ENCODE data around the gene GSTA4. TPM values are rescaled to one million over a fixed set of nuclear protein-coding genes. Genes with fewer than 3 reads are reported as not detected.

The GSTA4 gene
- total RNA-seq, 4 donors from 2014 or later = 108 to 164 (median 132) TPM

GRCh38 chr6:53041356-53041755 lies 46.3 kb upstream of the GSTA4 start:
- Histone ChIP-seq H3K27ac (no peak overlapping the region), H3K27me3 (no peaks in the 10 kb centered on the region), H3K9me3 (no peaks in the 10 kb centered on the region), H3K36me3 (peaks cover 44% of the 10 kb centered on the region), H3K4me3 (no peak overlapping the region), H3K4me1 (peaks cover 8% of the 10 kb centered on the region)
- no peak for DNase-seq (ENCODE audit: low spot score in 2 of 2)
- WGBS = 95% methylated on average over 4 of the region's 4 CpGs
- no peak for TF ChIP-seq POLR2AphosphoS5 (IDR thresholded peaks at IDR 0.05)
- TF ChIP-seq EP300 (IDR thresholded peaks at IDR 0.05) = no peak
- TF ChIP-seq CTCF (IDR thresholded peaks at IDR 0.05) = no peak
- TF ChIP-seq POLR2A (IDR thresholded peaks at IDR 0.05) = no peak

- Histone ChIP-seq H3K4me1 (peaks cover 8% of the 10 kb centered on the region), H3K9me3 (no peaks in the 10 kb centered on the region), H3K27ac (no peak overlapping the region), H3K4me3 (no peak overlapping the region), H3K36me3 (peaks cover 61% of the 10 kb centered on the region), H3K27me3 (no peaks in the 10 kb centered on the region)
- no peak for DNase-seq (ENCODE audit: low spot score in 2 of 2)
- TF ChIP-seq CTCF (IDR thresholded peaks at IDR 0.05) = no peak
- TF ChIP-seq POLR2A (IDR thresholded peaks at IDR 0.05) = no peak
- no peak for TF ChIP-seq POLR2AphosphoS5 (IDR thresholded peaks at IDR 0.05)
- no peak for TF ChIP-seq EP300 (IDR thresholded peaks at IDR 0.05)
Measured at GRCh38 chr6:53038596-53038995, 43.5 kb upstream of the GSTA4 start.

GRCh38 chr6:53038141-53038540 lies 43.1 kb upstream of the GSTA4 start:
- Histone ChIP-seq H3K27ac (no peak overlapping the region), H3K4me1 (peaks cover 8% of the 10 kb centered on the region), H3K4me3 (no peak overlapping the region), H3K27me3 (no peaks in the 10 kb centered on the region), H3K9me3 (no peaks in the 10 kb centered on the region), H3K36me3 (peaks cover 61% of the 10 kb centered on the region)
- 100% methylated on average over 1 of the region's 1 CpG for WGBS
- DNase-seq (ENCODE audit: low spot score in 2 of 2) = no peak
- no peak for TF ChIP-seq EP300 (IDR thresholded peaks at IDR 0.05)
- TF ChIP-seq POLR2A (IDR thresholded peaks at IDR 0.05) = no peak
- no peak for TF ChIP-seq POLR2AphosphoS5 (IDR thresholded peaks at IDR 0.05)
- no peak for TF ChIP-seq CTCF (IDR thresholded peaks at IDR 0.05)

GRCh38 chr6:53035549-53036213 lies 40.6 kb upstream of the GSTA4 start:
- H3K27me3 ChIP-seq = no peaks in the 10 kb centered on the region
- no peak for TF ChIP-seq CTCF (IDR thresholded peaks at IDR 0.05)
- no peak for TF ChIP-seq POLR2AphosphoS5 (IDR thresholded peaks at IDR 0.05)
- TF ChIP-seq EP300 (IDR thresholded peaks at IDR 0.05) = no peak
- TF ChIP-seq POLR2A (IDR thresholded peaks at IDR 0.05) = no peak
- no peak for DNase-seq (ENCODE audit: low spot score in 2 of 2)
- H3K4me3 ChIP-seq = no peak overlapping the region
- H3K9me3 ChIP-seq = no peaks in the 10 kb centered on the region
- no peak overlapping the region for H3K27ac ChIP-seq
- 76% methylated on average over 8 of the region's 8 CpGs for WGBS
- peaks cover 61% of the 10 kb centered on the region for H3K36me3 ChIP-seq
- H3K4me1 ChIP-seq = no peaks in the 10 kb centered on the region

GRCh38 chr6:53033764-53034163 lies 38.7 kb upstream of the GSTA4 start:
- Histone ChIP-seq H3K4me1 (no peaks in the 10 kb centered on the region), H3K36me3 (peaks cover 61% of the 10 kb centered on the region), H3K27me3 (no peaks in the 10 kb centered on the region), H3K4me3 (no peak overlapping the region), H3K27ac (no peak overlapping the region), H3K9me3 (no peaks in the 10 kb centered on the region)
- WGBS = 57% methylated on average over 4 of the region's 4 CpGs
- DNase-seq (ENCODE audit: low spot score in 2 of 2) = no peak
- TF ChIP-seq POLR2A (IDR thresholded peaks at IDR 0.05) (no peak), POLR2AphosphoS5 (IDR thresholded peaks at IDR 0.05) (no peak), CTCF (IDR thresholded peaks at IDR 0.05) (no peak), EP300 (IDR thresholded peaks at IDR 0.05) (no peak)
